HepG2 (cell line): ENCODE results near the gene C11orf65. TPM values are rescaled to one million over a fixed set of nuclear protein-coding genes. Genes with fewer than 3 reads are reported as not detected.

Experiments used
- ELF3 ChIP-seq: IDR thresholded peaks from 2 replicates; pipeline ENCODE4 v1.6.1; 2016; ENCODE audit warnings: missing genetic modification reagents, missing compliant biosample characterization
- ETS1 ChIP-seq: sonication (generic); formaldehyde crosslinking; IDR thresholded peaks from 2 replicates; pipeline ENCODE4 v1.4.0; 2020; ENCODE audit warnings: missing genetic modification reagents
- FOXO1 ChIP-seq: sonication (generic); formaldehyde crosslinking; IDR thresholded peaks from 2 replicates; pipeline ENCODE4 v1.4.0; 2020; ENCODE audit warnings: missing genetic modification reagents
- GLI4 ChIP-seq: sonication (generic); formaldehyde crosslinking; IDR thresholded peaks from 2 replicates; pipeline ENCODE4 v1.5.1; 2020; ENCODE audit warnings: missing genetic modification reagents, mild to moderate bottlenecking, moderate library complexity, borderline replicate concordance
- HES4 ChIP-seq: sonication (generic); formaldehyde crosslinking; IDR thresholded peaks from 2 replicates; pipeline ENCODE4 v1.9.0; 2021; ENCODE audit warnings: mild to moderate bottlenecking, missing genetic modification reagents, borderline replicate concordance
- HNF4G ChIP-seq, 2 experiments: sonication (generic) in 1 of 2; formaldehyde crosslinking in 1 of 2; IDR thresholded peaks; 2 replicates each; pipeline versions ENCODE4 v1.4.0 to v1.6.1; 2011 to 2020; ENCODE audit warnings: borderline replicate concordance in 2 of 2, low read depth in 2 of 2, mild to moderate bottlenecking in 2 of 2, low read length in 1 of 2, missing genetic modification reagents in 1 of 2, moderate library complexity in 1 of 2
- HNRNPL ChIP-seq: fragments of 200-400 bp; formaldehyde crosslinking; IDR thresholded peaks from 2 replicates; pipeline ENCODE4 v1.6.1; 2017; ENCODE audit warnings: mild to moderate bottlenecking, low read depth, low read length
- IRF9 ChIP-seq: sonication (generic); formaldehyde crosslinking; IDR thresholded peaks from 2 replicates; pipeline ENCODE4 v1.8.0; 2022; ENCODE audit warnings: missing genetic modification reagents, mild to moderate bottlenecking, borderline replicate concordance
- KLF13 ChIP-seq: sonication (generic); formaldehyde crosslinking; IDR thresholded peaks from 2 replicates; pipeline ENCODE4 v1.4.0; 2020; ENCODE audit warnings: mild to moderate bottlenecking, missing genetic modification reagents
- PITX1 ChIP-seq: sonication (generic); formaldehyde crosslinking; IDR thresholded peaks from 2 replicates; pipeline ENCODE4 v1.5.1; 2020; ENCODE audit warnings: mild to moderate bottlenecking, missing genetic modification reagents
- PRDM10 ChIP-seq: sonication (generic); formaldehyde crosslinking; IDR thresholded peaks from 2 replicates; pipeline ENCODE4 v1.4.0; 2020; ENCODE audit warnings: low read depth, missing genetic modification reagents
- SNAI1 ChIP-seq: sonication (generic); formaldehyde crosslinking; IDR thresholded peaks from 2 replicates; pipeline ENCODE4 v1.5.0; 2020; ENCODE audit warnings: mild to moderate bottlenecking, missing genetic modification reagents, borderline replicate concordance
- U2AF2 ChIP-seq: fragments of 200-400 bp; formaldehyde crosslinking; IDR thresholded peaks from 2 replicates; pipeline ENCODE4 v1.6.1; 2017; ENCODE audit warnings: low read depth, mild to moderate bottlenecking, low read length
- ZBTB4 ChIP-seq: sonication (generic); formaldehyde crosslinking; IDR thresholded peaks from 2 replicates; pipeline ENCODE4 v1.4.0; 2020; ENCODE audit warnings: missing genetic modification reagents, mild to moderate bottlenecking, borderline replicate concordance
- ZNF589 ChIP-seq: sonication (generic); formaldehyde crosslinking; conservative IDR thresholded peaks from 2 replicates; pipeline ENCODE4 v1.8.0; 2022; ENCODE audit warnings: mild to moderate bottlenecking, moderate library complexity, missing genetic modification reagents
- ZNF768 ChIP-seq: sonication (generic); formaldehyde crosslinking; IDR thresholded peaks from 2 replicates; pipeline ENCODE4 v1.4.0; 2020; ENCODE audit warnings: missing genetic modification reagents
- ZNF777 ChIP-seq: sonication (generic); formaldehyde crosslinking; IDR thresholded peaks from 2 replicates; pipeline ENCODE4 v1.4.0; 2020; ENCODE audit warnings: missing genetic modification reagents
- ZNF883 ChIP-seq: sonication (generic); formaldehyde crosslinking; IDR thresholded peaks from 2 replicates; pipeline ENCODE4 v1.5.1; 2020; ENCODE audit warnings: mild to moderate bottlenecking, missing genetic modification reagents; ENCODE audit errors: not compliant biosample characterization
- polyA plus RNA-seq, 8 experiments: library from polyadenylated mRNA; depleted of rRNA in 3 of 8; stranded (reverse) in 7 of 8; unstranded in 1 of 8; fragments of >200 nt; fragmentation: Illumina TruSeq in 4 of 8; extraction: Trizol in 4 of 8; gene quantifications; 2 replicates each; pipeline versions ENCODE4 v1.2.1 to v1.2.3, GENCODE V29; 2011 to 2016; ENCODE audit warnings: low read depth in 4 of 8, missing spikeins in 1 of 8, mixed read lengths in 1 of 8; ENCODE audit not compliant: insufficient read depth in 1 of 8
- total RNA-seq, 5 experiments: library from RNA; depleted of rRNA; stranded (reverse); fragments of >200 nt; fragmentation: Illumina TruSeq; extraction: Trizol; gene quantifications; 2 replicates each; pipeline ENCODE4 v1.2.3, GENCODE V29; 2016; ENCODE audit warnings: low read depth in 1 of 5

C11orf65 gene
- total and polyA plus RNA-seq, 2 of the 13 experiments (the other 11 are each of a cell fraction or from before 2014, with no cell fraction given) = 0.38 to 0.42 TPM

- peak; percentile 88 for TF ChIP-seq ZNF777 (CRISPR knock-in tag)
- no peak for TF ChIP-seq PITX1
- no peak for TF ChIP-seq HNF4G (IDR thresholded peaks at IDR 0.05; ENCODE audit: borderline replicate concordance, low read depth, low read length)
- TF ChIP-seq HNF4G (CRISPR knock-in tag; IDR thresholded peaks at IDR 0.05; ENCODE audit: borderline replicate concordance, low read depth) = peak; percentile 10; the same call in 1 of the 2 replicates
- TF ChIP-seq SNAI1 (CRISPR knock-in tag) = no peak
- TF ChIP-seq HES4 (CRISPR knock-in tag) = peak; percentile 90
- no peak for TF ChIP-seq HNRNPL
- 0 out of 2 replicates have a peak, but pooled peaks have one; percentile 43 for TF ChIP-seq IRF9 (CRISPR knock-in tag)
- 0 out of 2 replicates have a peak, but pooled peaks have one; percentile 75 for TF ChIP-seq KLF13 (CRISPR knock-in tag)
- TF ChIP-seq ELF3 = no peak; the same call in 1 of the 2 replicates
- TF ChIP-seq ZNF768 = peak; percentile 78
- TF ChIP-seq PRDM10 (CRISPR knock-in tag) = no peak
- TF ChIP-seq ZBTB4 (CRISPR knock-in tag) = no peak
- TF ChIP-seq GLI4 (CRISPR knock-in tag) = peak; percentile 70; the same call in 1 of the 2 replicates
- peak; percentile 84; the same call in 1 of the 2 replicates for TF ChIP-seq U2AF2
- no peak for TF ChIP-seq ETS1 (CRISPR knock-in tag)
- no peak for TF ChIP-seq FOXO1 (CRISPR knock-in tag)
- TF ChIP-seq ZNF883 (CRISPR knock-in tag) = peak; percentile 44
- TF ChIP-seq ZNF589 (CRISPR knock-in tag) = no peak; the same call in 1 of the 2 replicates
Observed at GRCh38 chr11:108498046-108498815, 30.9 kb upstream of the C11orf65 start, which contains the start of gene POGLUT3 (continued).
